Measurements from ENCODE around the gene OAS2.

GRCh38 chr12:112932485-112933128 lies 45.7 kb upstream of the OAS2 start:
- TF ChIP-seq CTCF (IDR thresholded peaks at IDR 0.05 in 2 of 3, conservative IDR thresholded peaks at IDR 0.05 in 1 of 3; ENCODE audit: insufficient read depth in 2 of 3, low read depth in 1 of 3, low read length in 3 of 3) (no peak), HNRNPLL (IDR thresholded peaks at IDR 0.05; ENCODE audit: low read depth, low read length, poor library complexity, severe bottlenecking) (no peak), NR2C1 (IDR thresholded peaks at IDR 0.05) (no peak), NR2C1 (tag; IDR thresholded peaks at IDR 0.05) (no peak), HDGF (IDR thresholded peaks at IDR 0.05) (no peak), MNT (conservative IDR thresholded peaks at IDR 0.05) (no peak), ZNF512 (tag; IDR thresholded peaks at IDR 0.05) (no peak), ATF4 (CRISPR knock-in tag; IDR thresholded peaks at IDR 0.05) (no peak), TCF7L2 (IDR thresholded peaks at IDR 0.05; ENCODE audit: low read depth, low read length) (no peak), GMEB1 (CRISPR knock-in tag; IDR thresholded peaks at IDR 0.05) (no peak), SIN3B (IDR thresholded peaks at IDR 0.05; ENCODE audit: low read depth) (no peak), YY1 (IDR thresholded peaks at IDR 0.05; ENCODE audit: borderline replicate concordance in 1 of 3, control insufficient read depth in 1 of 3, extremely low read depth in 1 of 3, insufficient read depth in 3 of 3, insufficient read length in 1 of 3, insufficient replicate concordance in 2 of 3, low read depth in 1 of 3, low read length in 2 of 3) (no peak), ZNF707 (CRISPR knock-in tag; conservative IDR thresholded peaks at IDR 0.05) (no peak), POLR2AphosphoS5 (IDR thresholded peaks at IDR 0.05; ENCODE audit: control insufficient read depth, insufficient read depth, low read depth, low read length) (no peak)
